K562 (cell line): ENCODE measurements around the gene NUP210. TPM values are rescaled to one million over a fixed set of nuclear protein-coding genes. Genes with fewer than 3 reads are reported as not detected.
A peak's percentile ranks its signal among the peaks of the same experiment; 100 is the strongest.

Experiments
- HDGF ChIP-seq: fragments of 450-650 bp; IDR thresholded peaks from 2 replicates; pipeline ENCODE4 v1.6.1; 2016
- HMGXB4 ChIP-seq: sonication (generic); formaldehyde crosslinking; IDR thresholded peaks from 2 replicates; pipeline ENCODE4 v1.8.1; 2023; ENCODE audit warnings: mild to moderate bottlenecking, missing genetic modification reagents
- HOXB6 ChIP-seq: fragments of 250-450 bp; sonication (Bioruptor Pico); IDR thresholded peaks from 2 replicates; pipeline ENCODE4 v1.5.1; 2022; ENCODE audit warnings: mild to moderate bottlenecking, borderline replicate concordance
- NR4A1 ChIP-seq, 2 experiments: fragments of 250-450 bp in 1 of 2; fragments of 450-650 bp in 1 of 2; sonication (Bioruptor Pico) in 1 of 2; IDR thresholded peaks; 2 replicates each; pipeline versions ENCODE4 v1.4.0 to v1.6.1; 2016 to 2020; ENCODE audit warnings: mild to moderate bottlenecking in 2 of 2, missing compliant biosample characterization in 1 of 2, missing genetic modification characterization in 1 of 2, moderate library complexity in 1 of 2
- RB1 ChIP-seq: fragments of 450-650 bp; IDR thresholded peaks from 2 replicates; pipeline ENCODE4 v1.6.1; 2017; ENCODE audit warnings: low read depth, mild to moderate bottlenecking
- RBFOX2 ChIP-seq: fragments of 200-400 bp; formaldehyde crosslinking; IDR thresholded peaks from 2 replicates; pipeline ENCODE4 v1.6.1; 2017; ENCODE audit warnings: low read depth, mild to moderate bottlenecking, low read length, moderate library complexity
- RBM22 ChIP-seq: fragments of 200-400 bp; formaldehyde crosslinking; IDR thresholded peaks from 2 replicates; pipeline ENCODE4 v1.6.1; 2018; ENCODE audit warnings: low read length, low read depth; ENCODE audit not compliant: poor library complexity, severe bottlenecking
- SIN3B ChIP-seq: fragments of 450-650 bp; IDR thresholded peaks from 2 replicates; pipeline ENCODE4 v1.6.1; 2017; ENCODE audit warnings: low read depth, mild to moderate bottlenecking, moderate library complexity
- SMC3 ChIP-seq: conservative IDR thresholded peaks from 2 replicates; pipeline ENCODE4 v1.6.1; 2011; ENCODE audit warnings: low read depth, low read length, improper control_type of control experiment; ENCODE audit not compliant: insufficient read depth
- TCF7 ChIP-seq: sonication (generic); IDR thresholded peaks from 2 replicates; pipeline ENCODE4 v1.6.1; 2016; ENCODE audit warnings: antibody characterized with exemption, borderline replicate concordance
- TGIF2 ChIP-seq: sonication (generic); formaldehyde crosslinking; IDR thresholded peaks from 2 replicates; pipeline ENCODE4 v1.8.1; 2022; ENCODE audit warnings: mild to moderate bottlenecking, missing genetic modification reagents, moderate library complexity
- ZNF143 ChIP-seq: sonication (generic); formaldehyde crosslinking; IDR thresholded peaks from 2 replicates; pipeline ENCODE4 v1.9.0; 2022; ENCODE audit warnings: mild to moderate bottlenecking, missing genetic modification reagents
- ZNF324 ChIP-seq: fragments of 250-450 bp; sonication (Bioruptor Pico); IDR thresholded peaks from 2 replicates; pipeline ENCODE4 v1.4.0; 2020; ENCODE audit warnings: mild to moderate bottlenecking
- ZNF609 ChIP-seq: sonication (generic); formaldehyde crosslinking; IDR thresholded peaks from 2 replicates; pipeline ENCODE4 v1.8.1; 2023; ENCODE audit warnings: missing genetic modification reagents, mild to moderate bottlenecking, borderline replicate concordance
- polyA plus RNA-seq, 8 experiments: library from polyadenylated mRNA; depleted of rRNA in 4 of 8; stranded (reverse) in 5 of 8; unstranded in 3 of 8; fragments of >200 nt; fragmentation: Nextera tagmentation in 2 of 8; fragmentation: Illumina TruSeq in 1 of 8; extraction: Ambion mirVana in 2 of 8; extraction: Trizol in 1 of 8; gene quantifications; 2 replicates each; pipeline versions ENCODE4 v1.2.1 to v1.2.3, GENCODE V29; 2011 to 2014; ENCODE audit warnings: inconsistent platforms in 1 of 8, missing spikeins in 1 of 8
- total RNA-seq, 7 experiments: library from RNA; depleted of rRNA in 6 of 7; stranded (reverse); fragments of >200 nt in 6 of 7; fragmentation: Illumina TruSeq in 2 of 7; extraction: Trizol in 2 of 7; gene quantifications; 2 replicates each; pipeline versions ENCODE4 v1.2.1 to v1.2.3, GENCODE V29; 2011 to 2021; ENCODE audit warnings: low replicate concordance in 1 of 7
- TF ChIP-seq, protein P1 (sequence below): sonication (generic); formaldehyde crosslinking; IDR thresholded peaks from 2 replicates; pipeline ENCODE4 v1.8.1; 2022; ENCODE audit warnings: missing genetic modification reagents
- TF ChIP-seq, protein P2 (sequence below): sonication (generic); formaldehyde crosslinking; IDR thresholded peaks from 2 replicates; pipeline ENCODE4 v1.8.0; 2022; ENCODE audit warnings: missing genetic modification reagents, mild to moderate bottlenecking, moderate library complexity, borderline replicate concordance
- TF ChIP-seq, protein P3 (sequence below): sonication (generic); formaldehyde crosslinking; IDR thresholded peaks from 2 replicates; pipeline ENCODE4 v1.8.0; 2022; ENCODE audit warnings: mild to moderate bottlenecking, missing genetic modification reagents

The NUP210 gene
- total and polyA plus RNA-seq, 9 of the 15 experiments (the other 6 are each of a cell fraction or from before 2014, with no cell fraction given), result 1.2 to 138 (median 44.0) TPM

DNA sequence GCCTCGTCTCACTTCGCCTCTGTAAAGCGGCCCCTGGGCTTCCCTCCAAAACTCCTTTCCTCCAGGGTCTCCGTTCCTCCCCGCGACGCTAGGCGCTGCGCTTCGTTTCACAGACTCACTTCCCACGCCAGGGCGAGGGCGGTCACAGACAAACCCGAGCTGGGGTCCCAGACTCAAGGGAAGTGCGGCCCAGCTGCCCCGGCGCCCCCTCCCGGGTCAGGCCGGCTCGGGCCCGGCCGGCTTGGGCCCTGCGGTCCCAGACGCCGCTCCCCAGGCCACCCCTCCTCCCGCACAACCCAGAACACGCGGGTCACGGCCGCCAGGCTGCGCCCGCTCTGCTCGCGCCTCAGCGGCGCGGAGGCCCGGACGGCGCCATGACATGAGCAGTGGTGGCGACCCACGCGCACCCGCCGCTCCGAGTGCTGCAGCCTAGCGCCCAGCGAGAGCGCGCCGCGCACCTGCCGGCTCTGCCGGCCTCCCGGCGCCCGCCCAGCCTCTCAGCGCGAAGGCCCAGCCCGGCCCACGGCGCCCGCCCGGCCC lies 547 bp downstream of the NUP210 start (continued):
- TF ChIP-seq ZNF609, result peak; percentile 73
- TF ChIP-seq HMGXB4 (CRISPR knock-in tag), result peak; percentile 85
- no peak for TF ChIP-seq RB1
- TF ChIP-seq, protein P1, sequence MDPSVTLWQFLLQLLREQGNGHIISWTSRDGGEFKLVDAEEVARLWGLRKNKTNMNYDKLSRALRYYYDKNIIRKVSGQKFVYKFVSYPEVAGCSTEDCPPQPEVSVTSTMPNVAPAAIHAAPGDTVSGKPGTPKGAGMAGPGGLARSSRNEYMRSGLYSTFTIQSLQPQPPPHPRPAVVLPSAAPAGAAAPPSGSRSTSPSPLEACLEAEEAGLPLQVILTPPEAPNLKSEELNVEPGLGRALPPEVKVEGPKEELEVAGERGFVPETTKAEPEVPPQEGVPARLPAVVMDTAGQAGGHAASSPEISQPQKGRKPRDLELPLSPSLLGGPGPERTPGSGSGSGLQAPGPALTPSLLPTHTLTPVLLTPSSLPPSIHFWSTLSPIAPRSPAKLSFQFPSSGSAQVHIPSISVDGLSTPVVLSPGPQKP (CRISPR knock-in tag), result 0 out of 2 replicates have a peak, but pooled peaks have one; percentile 36
- peak; percentile 85 for TF ChIP-seq RBFOX2
- 0 out of 2 replicates have a peak, but pooled peaks have one; percentile 2 for TF ChIP-seq TCF7
- peak; percentile 76 for TF ChIP-seq RBM22
- TF ChIP-seq, protein P2, sequence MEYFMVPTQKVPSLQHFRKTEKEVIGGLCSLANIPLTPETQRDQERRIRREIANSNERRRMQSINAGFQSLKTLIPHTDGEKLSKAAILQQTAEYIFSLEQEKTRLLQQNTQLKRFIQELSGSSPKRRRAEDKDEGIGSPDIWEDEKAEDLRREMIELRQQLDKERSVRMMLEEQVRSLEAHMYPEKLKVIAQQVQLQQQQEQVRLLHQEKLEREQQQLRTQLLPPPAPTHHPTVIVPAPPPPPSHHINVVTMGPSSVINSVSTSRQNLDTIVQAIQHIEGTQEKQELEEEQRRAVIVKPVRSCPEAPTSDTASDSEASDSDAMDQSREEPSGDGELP, result peak; percentile 58; the same call in 1 of the 2 replicates
- no peak for TF ChIP-seq ZNF324 (CRISPR knock-in tag)
- no peak for TF ChIP-seq HDGF
- TF ChIP-seq, protein P3, sequence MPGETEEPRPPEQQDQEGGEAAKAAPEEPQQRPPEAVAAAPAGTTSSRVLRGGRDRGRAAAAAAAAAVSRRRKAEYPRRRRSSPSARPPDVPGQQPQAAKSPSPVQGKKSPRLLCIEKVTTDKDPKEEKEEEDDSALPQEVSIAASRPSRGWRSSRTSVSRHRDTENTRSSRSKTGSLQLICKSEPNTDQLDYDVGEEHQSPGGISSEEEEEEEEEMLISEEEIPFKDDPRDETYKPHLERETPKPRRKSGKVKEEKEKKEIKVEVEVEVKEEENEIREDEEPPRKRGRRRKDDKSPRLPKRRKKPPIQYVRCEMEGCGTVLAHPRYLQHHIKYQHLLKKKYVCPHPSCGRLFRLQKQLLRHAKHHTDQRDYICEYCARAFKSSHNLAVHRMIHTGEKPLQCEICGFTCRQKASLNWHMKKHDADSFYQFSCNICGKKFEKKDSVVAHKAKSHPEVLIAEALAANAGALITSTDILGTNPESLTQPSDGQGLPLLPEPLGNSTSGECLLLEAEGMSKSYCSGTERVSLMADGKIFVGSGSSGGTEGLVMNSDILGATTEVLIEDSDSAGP (CRISPR knock-in tag), result peak; percentile 71
- TF ChIP-seq NR4A1 (CRISPR knock-in tag; IDR thresholded peaks at IDR 0.05), result no peak
- TF ChIP-seq NR4A1 (tag; IDR thresholded peaks at IDR 0.05), result peak; percentile 46
- TF ChIP-seq ZNF143 (CRISPR knock-in tag), result no peak
- TF ChIP-seq TGIF2 (CRISPR knock-in tag), result peak; percentile 86
- 0 out of 2 replicates have a peak, but pooled peaks have one; percentile 2 for TF ChIP-seq SMC3
- peak; percentile 66; the same call in 1 of the 2 replicates for TF ChIP-seq SIN3B
- no peak for TF ChIP-seq HOXB6
